Measurements from ENCODE around the gene CILP. TPM values are rescaled to one million over a fixed set of nuclear protein-coding genes. Genes with fewer than 3 reads are reported as not detected.

Gene CILP
- polyA plus RNA-seq, 4 donors = 0.67 to 8.7 (median 0.77) TPM

Other genes starting within 250 kb of the CILP start
- 100 to 1,000 TPM in 1 of 4 donors, 10 to 100 TPM in 3; 58.1 to 163 (median 68.3) TPM for gene SPG21, start 221.6 kb downstream of the CILP start, polyA plus RNA-seq
- 10 to 100 TPM in 3 of 4 donors, 1 to 10 TPM in 1; 9.7 to 14.8 (median 12.9) TPM for gene MTFMT, start 181.8 kb downstream of the CILP start, polyA plus RNA-seq
- gene SLC51B, start 166.1 kb downstream of the CILP start, polyA plus RNA-seq = 100 to 1,000 TPM in 2 of 4 donors, 10 to 100 TPM in 2; 23.5 to 258 (median 162) TPM
- gene RASL12, start 143.5 kb downstream of the CILP start, polyA plus RNA-seq = 1 to 10 TPM in 3 of 4 donors, under 1 TPM in 1; 0.45 to 7.7 (median 2.2) TPM
- under 1 TPM in 2 of 4 donors, not detected in 2; 0.03 TPM for gene KBTBD13, start 134.7 kb downstream of the CILP start, polyA plus RNA-seq
- gene UBAP1L, start 96.3 kb downstream of the CILP start, polyA plus RNA-seq = 1 to 10 TPM; 1.5 to 5.8 (median 4.5) TPM
- gene PDCD7, start 77.7 kb downstream of the CILP start, polyA plus RNA-seq = 10 to 100 TPM in 3 of 4 donors, 1 to 10 TPM in 1; 8.4 to 20.5 (median 11.9) TPM
- 10 to 100 TPM; 13.2 to 45.9 (median 18.4) TPM for gene CLPX, start 26.1 kb downstream of the CILP start, polyA plus RNA-seq
- 10 to 100 TPM in 1 of 4 donors, 1 to 10 TPM in 3; 6.5 to 14.2 (median 9.0) TPM for gene PARP16, start 75.4 kb upstream of the CILP start, polyA plus RNA-seq
- gene RNU5A-1, start 84.6 kb upstream of the CILP start, polyA plus RNA-seq = not detected
- not detected for gene RNU5B-1, start 93.2 kb upstream of the CILP start, polyA plus RNA-seq
- 1 to 10 TPM in 1 of 4 donors, under 1 TPM in 1, not detected in 2; 0.18 to 1.0 TPM for gene IGDCC3, start 166.5 kb upstream of the CILP start, polyA plus RNA-seq
- gene IGDCC4, start 211.5 kb upstream of the CILP start, polyA plus RNA-seq = 1 to 10 TPM in 1 of 4 donors, under 1 TPM in 2, not detected in 1; 0.27 to 8.3 (median 0.61) TPM